Kidney (tissue), 14 donors: ENCODE data around the gene CNNM4. TPM values are rescaled to one million over a fixed set of nuclear protein-coding genes. Genes with fewer than 3 reads are reported as not detected.

ENCODE experiments used
- DNase-seq, 5 donors: peaks; one replicate each; pipeline ENCODE4 v3.0.0-alpha.2; 2013 to 2020
- FAIRE-seq: peaks from 2 replicates; lab custom pipeline; 2012; peaks lifted over from hg19 to GRCh38; lab: Jason Lieb, UNC
- H3K27ac ChIP-seq, 2 donors: one replicate each; pipeline ENCODE4 v1.7.0; 2013; ENCODE audit warnings: low read depth in 2 of 2, low read length in 2 of 2, inconsistent platforms in 1 of 2
- H3K27me3 ChIP-seq: one replicate; pipeline ENCODE4 v1.7.1; 2013; ENCODE audit warnings: low read length, inconsistent platforms; ENCODE audit not compliant: control insufficient read depth, insufficient read depth
- H3K36me3 ChIP-seq, 3 donors: one replicate each; pipeline versions ENCODE4 v1.7.0 to v1.7.1; 2013; ENCODE audit warnings: low read length in 3 of 3, control low read depth in 1 of 3, inconsistent platforms in 1 of 3; ENCODE audit not compliant: insufficient read depth in 3 of 3, control insufficient read depth in 2 of 3
- H3K4me1 ChIP-seq, 3 donors: one replicate each; pipeline versions ENCODE4 v1.7.0 to v1.7.1; 2013; ENCODE audit warnings: low read length in 3 of 3, inconsistent platforms in 1 of 3, low read depth in 1 of 3; ENCODE audit not compliant: control insufficient read depth in 2 of 3, insufficient read depth in 2 of 3
- H3K4me3 ChIP-seq, 3 donors: one replicate each; pipeline versions ENCODE4 v1.7.0 to v1.8.1; 2013; ENCODE audit warnings: low read length in 3 of 3, control low read depth in 1 of 3, inconsistent platforms in 1 of 3
- H3K9ac ChIP-seq, 3 donors: one replicate each; pipeline versions ENCODE4 v1.7.0 to v1.7.1; 2013; ENCODE audit warnings: low read length in 3 of 3, control low read depth in 1 of 3, inconsistent platforms in 1 of 3
- H3K9me3 ChIP-seq, 3 donors: one replicate each; pipeline versions ENCODE4 v1.7.0 to v1.7.1; 2013; ENCODE audit warnings: low read length in 3 of 3, control low read depth in 1 of 3, inconsistent platforms in 1 of 3; ENCODE audit not compliant: control insufficient read depth in 2 of 3, insufficient read depth in 1 of 3
- CTCF ChIP-seq: IDR thresholded peaks from 3 replicates; pipeline ENCODE4 v1.5.1; 2012; ENCODE audit warnings: mild to moderate bottlenecking, moderate library complexity, borderline replicate concordance; ENCODE audit not compliant: insufficient read depth; ENCODE audit errors: extremely low read depth
- intact Hi-C: fragments of 100-400 bp; cut with DNase I; formaldehyde crosslinking; loops from one replicate; pipeline ENCODE4 v1.11.1; 2022
- polyA plus RNA-seq: library from polyadenylated mRNA; stranded (reverse); fragments of 350-450 nt; fragmentation: Illumina TruSeq; extraction: RNeasy Lipid Tissue Mini Kit (QIAGEN cat#74804); gene quantifications from one replicate; pipeline ENCODE4 v1.2.3, GENCODE V29; 2014; ENCODE audit warnings: low read depth, low replicate concordance; ENCODE audit not compliant: insufficient read depth
- total RNA-seq: library from RNA; stranded (reverse); fragmentation: NEBNext Ultra II Directional; extraction: Animal tissue kit (Norgen Biotek cat#: 25700); gene quantifications from one replicate; pipeline ENCODE4 v1.2.1, GENCODE V29; 2021
- donor health status: control.
- donor health status: control.
- donor health status: control.
- donor health status: control.
- donor health status: control.
- donor health status: DM: yes; HTN: yes; CAD: no.
- donor health status: Normal renal cell carcinoma (clear cell type).

Gene CNNM4
- total and polyA plus RNA-seq, 2 donors from 2014 or later = 3.7 to 14.5 TPM

DNA sequence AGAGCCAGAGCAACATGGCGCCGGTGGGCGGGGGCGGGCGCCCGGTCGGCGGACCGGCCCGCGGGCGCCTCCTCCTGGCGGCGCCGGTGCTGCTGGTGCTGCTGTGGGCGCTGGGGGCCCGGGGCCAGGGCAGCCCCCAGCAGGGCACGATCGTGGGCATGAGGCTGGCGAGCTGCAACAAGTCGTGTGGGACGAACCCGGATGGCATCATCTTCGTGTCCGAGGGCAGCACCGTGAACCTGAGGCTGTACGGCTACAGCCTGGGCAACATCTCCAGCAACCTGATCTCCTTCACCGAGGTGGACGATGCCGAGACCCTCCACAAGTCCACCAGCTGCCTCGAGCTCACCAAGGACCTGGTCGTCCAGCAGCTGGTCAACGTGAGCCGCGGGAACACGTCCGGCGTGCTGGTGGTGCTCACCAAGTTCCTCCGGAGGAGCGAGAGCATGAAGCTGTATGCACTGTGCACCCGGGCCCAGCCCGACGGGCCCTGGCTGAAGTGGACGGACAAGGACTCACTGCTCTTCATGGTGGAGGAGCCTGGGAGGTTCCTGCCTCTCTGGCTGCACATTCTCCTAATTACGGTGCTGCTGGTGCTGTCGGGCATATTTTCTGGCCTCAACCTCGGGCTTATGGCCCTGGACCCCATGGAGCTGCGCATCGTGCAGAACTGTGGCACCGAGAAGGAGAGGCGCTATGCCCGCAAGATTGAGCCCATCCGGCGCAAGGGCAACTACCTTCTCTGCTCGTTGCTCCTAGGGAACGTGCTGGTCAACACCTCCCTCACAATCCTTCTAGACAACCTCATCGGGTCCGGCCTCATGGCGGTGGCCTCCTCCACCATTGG is 507 bp downstream of the CNNM4 start:
- FAIRE-seq (no peak), DNase-seq (peak in 4 of 5 donors; percentile 59 to 90 (median 72))
- Histone ChIP-seq H3K27me3 (no peaks in the 10 kb centered on the region), H3K27ac (peak overlapping the region in 1 of 2 donors; percentile 25), H3K4me3 (peak overlapping the region; percentile 80 to 95 (median 93)), H3K36me3 (no peaks in the 10 kb centered on the region), H3K9me3 (no peaks in the 10 kb centered on the region), H3K4me1 (peaks cover 2 to 34% (median 14%) of the 10 kb centered on the region in 3 donors), H3K9ac (peak overlapping the region; percentile 61 to 87 (median 77))
- TF ChIP-seq CTCF = peak; percentile 68
- intact Hi-C loops = no loop called here

DNA sequence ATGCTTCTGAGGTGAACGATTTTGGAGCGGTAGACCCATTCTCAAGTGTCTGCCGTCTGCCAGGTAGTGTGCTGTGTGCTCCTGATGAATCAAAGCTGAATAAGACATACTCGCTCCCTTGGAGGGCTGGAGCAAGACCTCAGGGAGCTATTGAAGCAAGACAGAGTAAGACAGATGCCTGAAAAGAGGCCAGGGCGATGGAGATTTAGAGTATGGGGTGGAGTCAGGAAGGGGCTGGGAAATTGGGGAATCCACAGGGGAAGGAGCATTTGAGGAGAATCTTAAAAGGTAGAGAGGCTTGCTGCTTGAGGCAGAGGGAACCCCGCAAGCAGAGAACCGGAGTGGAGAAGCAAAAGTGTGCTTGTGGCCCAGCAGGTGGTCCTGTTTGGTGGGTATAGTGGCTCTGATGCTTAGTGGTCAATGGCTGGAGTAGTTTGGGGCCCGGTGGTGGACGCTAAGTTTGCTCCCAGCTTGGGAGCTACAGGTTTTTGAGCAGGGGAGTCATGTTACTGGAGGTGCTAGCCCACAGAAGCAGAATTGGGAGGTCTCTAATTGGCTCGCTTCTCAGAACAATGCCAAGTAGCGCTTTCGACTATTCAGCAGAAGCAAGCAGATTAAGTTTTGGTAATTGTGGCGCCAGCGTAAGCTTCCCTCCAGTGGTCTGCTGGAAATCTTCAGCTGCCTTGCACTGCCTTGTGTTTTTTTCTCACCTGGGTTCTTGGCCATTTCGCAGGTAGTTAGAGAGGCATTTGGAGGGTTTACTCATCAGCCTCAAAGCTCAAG is 2.0 kb downstream of the CNNM4 start:
- H3K36me3 ChIP-seq = no peaks in the 10 kb centered on the region
- H3K27me3 ChIP-seq = no peaks in the 10 kb centered on the region
- DNase-seq (peak in 3 of 5 donors; percentile 29 to 56 (median 50)), FAIRE-seq (no peak)
- peak overlapping the region; percentile 2 to 34 (median 29) for H3K9ac ChIP-seq
- H3K9me3 ChIP-seq = no peaks in the 10 kb centered on the region
- H3K27ac ChIP-seq = no peak overlapping the region
- H3K4me3 ChIP-seq = peak overlapping the region; percentile 36 to 95 (median 80)
- intact Hi-C loops = no loop called here
- H3K4me1 ChIP-seq = peaks cover 2 to 34% (median 14%) of the 10 kb centered on the region in 3 donors
- TF ChIP-seq CTCF = no peak

DNA sequence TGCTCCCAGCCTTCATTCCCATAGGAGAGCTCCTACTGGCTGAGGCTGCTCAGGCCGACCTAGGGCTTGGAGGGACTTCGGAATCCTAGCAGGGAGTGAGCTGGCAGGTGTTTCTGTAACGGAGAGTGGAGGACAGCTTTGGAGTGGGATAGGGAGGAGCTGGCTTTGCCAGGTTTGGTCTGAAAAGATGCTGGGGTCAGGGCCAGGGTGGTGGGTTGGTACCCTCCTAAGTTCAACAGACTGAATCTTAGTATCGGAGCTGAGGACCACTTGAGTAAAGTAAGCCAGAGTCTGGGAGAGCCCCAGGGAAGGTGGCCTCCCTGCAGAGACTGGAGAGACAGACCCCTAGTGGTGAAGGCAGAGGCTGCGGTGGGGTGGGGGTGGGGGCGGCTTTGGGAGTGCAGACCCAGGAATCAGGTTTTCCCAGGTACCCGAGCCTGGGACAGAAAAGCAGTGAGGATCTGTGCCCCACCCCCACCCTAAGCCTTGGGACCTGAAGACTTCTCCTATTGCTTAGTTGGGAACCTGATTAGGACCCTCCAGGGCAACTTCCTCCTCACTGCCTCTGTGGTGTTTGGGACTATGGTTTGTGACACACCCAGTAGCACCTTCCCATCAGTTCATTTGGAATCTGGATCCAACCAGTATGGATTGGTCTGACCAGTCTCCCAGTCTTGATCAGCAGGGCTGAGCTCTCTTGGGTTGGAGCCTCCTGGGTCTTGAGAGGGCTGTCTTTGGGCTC is 3.0 kb downstream of the CNNM4 start:
- peak overlapping the region in 1 of 2 donors; percentile 16 for H3K27ac ChIP-seq
- H3K36me3 ChIP-seq = no peaks in the 10 kb centered on the region
- intact Hi-C loops = no loop called here
- TF ChIP-seq CTCF = peak; percentile 5
- no peaks in the 10 kb centered on the region for H3K9me3 ChIP-seq
- H3K4me1 ChIP-seq = peaks cover 2 to 34% (median 14%) of the 10 kb centered on the region in 3 donors
- H3K27me3 ChIP-seq = no peaks in the 10 kb centered on the region
- DNase-seq = peak in 4 of 5 donors; percentile 61 to 79 (median 68)
- peak overlapping the region in 2 of 3 donors; percentile 29 to 57 for H3K9ac ChIP-seq
- H3K4me3 ChIP-seq = peak overlapping the region; percentile 30 to 95 (median 80)
- FAIRE-seq = no peak
